HCT116 (cell line): Measurements from ENCODE around the gene TNFRSF14. TPM values are rescaled to one million over a fixed set of nuclear protein-coding genes. Genes with fewer than 3 reads are reported as not detected.

Experiments used
- ATAC-seq: fragments of 200-7000 bp; cut with Tn5 transposase; 2 replicates; pipeline ENCODE4 v1.9.1; 2020; ENCODE audit warnings: mild to moderate bottlenecking, moderate library complexity
- BruUV-seq: library from RNA; stranded (reverse); fragments of 400-500 nt; replicated peaks from 2 replicates; lab custom pipeline; 2021; lab: Mats Ljungman, UMichigan
- CTCF ChIA-PET: fragments of 300-600 bp; sonication (Branson Sonifier 250); formaldehyde crosslinking; loops from one replicate; lab custom pipeline; 2021; ENCODE audit warnings: antibody characterized with exemption; lab: Charles Lee
- POLR2A ChIA-PET: fragments of 300-600, 350-600 bp; sonication (Branson Sonifier 250); formaldehyde crosslinking; loops from one replicate; lab custom pipeline; 2021; ENCODE audit warnings: antibody characterized with exemption; lab: Charles Lee
- RAD21 ChIA-PET, 2 experiments: fragments of 300-600 bp; sonication (Branson Sonifier 250); formaldehyde crosslinking; loops; one replicate each; lab custom pipeline; 2023; ENCODE audit warnings: low total read pairs in 2 of 2; ENCODE audit not compliant: uncharacterized antibody in 2 of 2, unreplicated experiment in 2 of 2, low non-redundant PET in 1 of 2; lab: Charles Lee
- DNase-seq: peaks from one replicate; pipeline ENCODE4 v3.0.0-alpha.2; 2010; ENCODE audit warnings: low read depth, low spot score
- H2AFZ ChIP-seq: fragments of 200-600 bp; shearing (Covaris generic), sonication (generic); 2 replicates; pipeline ENCODE4 v1.6.1; 2017; ENCODE audit warnings: low read depth, mixed run types, mixed read lengths, antibody characterized with exemption, low read length; ENCODE audit not compliant: poor library complexity, severe bottlenecking
- H3K27ac ChIP-seq: 2 replicates; pipeline ENCODE4 v1.5.1; 2012; ENCODE audit warnings: low read depth, low read length
- H3K27me3 ChIP-seq: fragments of 200-600 bp; sonication (generic); 2 replicates; pipeline ENCODE4 v1.6.1; 2016; ENCODE audit warnings: mixed run types, low read length, mixed read lengths; ENCODE audit not compliant: insufficient read depth
- H3K36me3 ChIP-seq, 2 experiments: fragments of 200-500 bp in 1 of 2; fragments of 200-600 bp in 1 of 2; sonication (Bioruptor generic) in 1 of 2; sonication (generic) in 1 of 2; 2 replicates each; pipeline versions ENCODE4 v1.5.1 to v1.6.1; 2014 to 2016; ENCODE audit warnings: low read length in 2 of 2, inconsistent platforms in 1 of 2, mixed read lengths in 1 of 2, mixed run types in 1 of 2; ENCODE audit not compliant: insufficient read depth in 2 of 2, control insufficient read depth in 1 of 2
- H3K4me1 ChIP-seq, 2 experiments: fragments of 200-600 bp in 1 of 2; sonication (generic) in 1 of 2; 2 replicates each; pipeline versions ENCODE4 v1.5.1 to v1.6.1; 2012 to 2017; ENCODE audit warnings: low read length in 2 of 2, inconsistent platforms in 1 of 2, mild to moderate bottlenecking in 1 of 2, mixed read lengths in 1 of 2, mixed run types in 1 of 2, moderate library complexity in 1 of 2; ENCODE audit not compliant: insufficient read depth in 2 of 2, control insufficient read depth in 1 of 2
- H3K4me2 ChIP-seq: fragments of 200-600 bp; sonication (generic); 2 replicates; pipeline ENCODE4 v1.6.1; 2017; ENCODE audit warnings: mixed run types, low read length, mixed read lengths
- H3K4me3 ChIP-seq, 2 experiments: fragments of 200-600 bp in 1 of 2; sonication (generic) in 1 of 2; replicated peaks in 1 of 2; 2 replicates each; pipeline ENCODE4 v1.5.1; 2011 to 2016; ENCODE audit warnings: low read length in 2 of 2, control low read depth in 1 of 2, low read depth in 1 of 2, mild to moderate bottlenecking in 1 of 2, mixed read lengths in 1 of 2, mixed run types in 1 of 2
- H3K79me2 ChIP-seq: fragments of 200-600 bp; sonication (generic); 2 replicates; pipeline ENCODE4 v1.6.1; 2017; ENCODE audit warnings: mild to moderate bottlenecking, mixed run types, low read length, moderate library complexity, mixed read lengths; ENCODE audit not compliant: insufficient read depth
- H3K9ac ChIP-seq: fragments of 200-600 bp; sonication (generic); 2 replicates; pipeline ENCODE4 v1.6.1; 2016; ENCODE audit warnings: low read length, mixed read lengths
- H3K9me2 ChIP-seq: fragments of 200-600 bp; sonication (generic), shearing (Covaris generic); 2 replicates; pipeline ENCODE4 v1.6.1; 2017; ENCODE audit warnings: mixed run types, mild to moderate bottlenecking, moderate library complexity; ENCODE audit not compliant: insufficient read depth
- H3K9me3 ChIP-seq, 2 experiments: fragments of 200-500 bp in 1 of 2; fragments of 200-600 bp in 1 of 2; sonication (Bioruptor generic) in 1 of 2; sonication (generic) in 1 of 2; 2 replicates each; pipeline ENCODE4 v1.6.1; 2014 to 2017; ENCODE audit warnings: low read length in 2 of 2, mixed read lengths in 2 of 2, inconsistent platforms in 1 of 2, low read depth in 1 of 2, mild to moderate bottlenecking in 1 of 2, mixed run types in 1 of 2, moderate library complexity in 1 of 2; ENCODE audit not compliant: control insufficient read depth in 1 of 2, insufficient read depth in 1 of 2
- H4K20me1 ChIP-seq: fragments of 200-600 bp; sonication (generic), shearing (Covaris generic); 2 replicates; pipeline ENCODE4 v1.6.1; 2017; ENCODE audit warnings: mixed run types, mild to moderate bottlenecking, moderate library complexity; ENCODE audit not compliant: insufficient read depth
- CBX3 ChIP-seq: IDR thresholded peaks from 2 replicates; pipeline ENCODE4 v1.6.1; 2012; ENCODE audit warnings: low read depth
- CEBPB ChIP-seq: IDR thresholded peaks from 2 replicates; pipeline ENCODE4 v1.6.1; 2012; ENCODE audit warnings: low read depth
- EGR1 ChIP-seq: IDR thresholded peaks from 2 replicates; pipeline ENCODE4 v1.6.1; 2012; ENCODE audit warnings: low read depth
- ELF1 ChIP-seq: IDR thresholded peaks from 2 replicates; pipeline ENCODE4 v1.6.1; 2012; ENCODE audit warnings: low read depth, borderline replicate concordance
- EZH2 ChIP-seq: fragments of 200-600 bp; sonication (generic); IDR thresholded peaks from 2 replicates; pipeline ENCODE4 v1.6.1; 2017; ENCODE audit warnings: antibody characterized with exemption, mixed run types
- EZH2phosphoT487 ChIP-seq: fragments of 200-600 bp; IDR thresholded peaks from 2 replicates; pipeline ENCODE4 v1.6.1; 2018; ENCODE audit warnings: antibody characterized with exemption, borderline replicate concordance
- FOSL1 ChIP-seq: IDR thresholded peaks from 2 replicates; pipeline ENCODE4 v1.6.1; 2012; ENCODE audit warnings: low read depth
- POLR2A ChIP-seq: IDR thresholded peaks from 2 replicates; pipeline ENCODE4 v1.7.0; 2011; ENCODE audit warnings: borderline replicate concordance; ENCODE audit not compliant: insufficient read depth, insufficient read length; ENCODE audit errors: extremely low read depth
- POLR2AphosphoS5 ChIP-seq: IDR thresholded peaks from 2 replicates; pipeline ENCODE4 v1.6.1; 2011; ENCODE audit warnings: mild to moderate bottlenecking, low read depth, low read length, moderate library complexity
- RAD21 ChIP-seq: IDR thresholded peaks from 2 replicates; pipeline ENCODE4 v1.6.1; 2012; ENCODE audit warnings: low read depth, mild to moderate bottlenecking
- SIN3A ChIP-seq: IDR thresholded peaks from 2 replicates; pipeline ENCODE4 v1.6.1; 2012; ENCODE audit warnings: low read depth
- SP1 ChIP-seq: IDR thresholded peaks from 2 replicates; pipeline ENCODE4 v1.6.1; 2012; ENCODE audit warnings: low read depth
- SRF ChIP-seq: IDR thresholded peaks from 2 replicates; pipeline ENCODE4 v1.6.1; 2012; ENCODE audit warnings: low read depth
- TCF7L2 ChIP-seq: IDR thresholded peaks from 2 replicates; pipeline ENCODE4 v1.7.0; 2011; ENCODE audit warnings: borderline replicate concordance, inconsistent platforms; ENCODE audit not compliant: insufficient read depth, insufficient read length; ENCODE audit errors: extremely low read depth
- YY1 ChIP-seq: IDR thresholded peaks from 2 replicates; pipeline ENCODE4 v1.6.1; 2011; ENCODE audit warnings: low read length, low read depth, moderate library complexity, mild to moderate bottlenecking; ENCODE audit not compliant: insufficient replicate concordance; ENCODE audit errors: extremely low read depth
- ZNF274 ChIP-seq: fragments of 200-500 bp; sonication (Bioruptor generic); IDR thresholded peaks from 2 replicates; pipeline ENCODE4 v1.6.1; 2014; ENCODE audit warnings: mild to moderate bottlenecking, low read depth, low read length, inconsistent platforms
- intact Hi-C: fragments of 100-400 bp; cut with micrococcal nuclease; formaldehyde crosslinking; loops from 2 replicates; pipeline ENCODE4 v1.10.0; 2022
- total RNA-seq: library from RNA; stranded (reverse); gene quantifications from one replicate; pipeline ENCODE4 v1.2.1, GENCODE V29; 2021; ENCODE audit not compliant: unreplicated experiment
- TF ChIP-seq, protein P1 (sequence below): IDR thresholded peaks from 2 replicates; pipeline ENCODE4 v1.6.1; 2012
- TF ChIP-seq, protein P2 (sequence below): IDR thresholded peaks from 2 replicates; pipeline ENCODE4 v1.6.1; 2011; ENCODE audit warnings: mild to moderate bottlenecking, low read length, moderate library complexity; ENCODE audit not compliant: insufficient replicate concordance; ENCODE audit errors: extremely low read depth
- TF ChIP-seq, protein P3 (sequence below): IDR thresholded peaks from 2 replicates; pipeline ENCODE4 v1.6.1; 2012
- TF ChIP-seq, protein P4 (sequence below): IDR thresholded peaks from 2 replicates; pipeline ENCODE4 v1.6.1; 2012; ENCODE audit warnings: low read depth

Gene TNFRSF14
- total RNA-seq, 1 experiment from 2014 or later = 0.66 TPM

DNA sequence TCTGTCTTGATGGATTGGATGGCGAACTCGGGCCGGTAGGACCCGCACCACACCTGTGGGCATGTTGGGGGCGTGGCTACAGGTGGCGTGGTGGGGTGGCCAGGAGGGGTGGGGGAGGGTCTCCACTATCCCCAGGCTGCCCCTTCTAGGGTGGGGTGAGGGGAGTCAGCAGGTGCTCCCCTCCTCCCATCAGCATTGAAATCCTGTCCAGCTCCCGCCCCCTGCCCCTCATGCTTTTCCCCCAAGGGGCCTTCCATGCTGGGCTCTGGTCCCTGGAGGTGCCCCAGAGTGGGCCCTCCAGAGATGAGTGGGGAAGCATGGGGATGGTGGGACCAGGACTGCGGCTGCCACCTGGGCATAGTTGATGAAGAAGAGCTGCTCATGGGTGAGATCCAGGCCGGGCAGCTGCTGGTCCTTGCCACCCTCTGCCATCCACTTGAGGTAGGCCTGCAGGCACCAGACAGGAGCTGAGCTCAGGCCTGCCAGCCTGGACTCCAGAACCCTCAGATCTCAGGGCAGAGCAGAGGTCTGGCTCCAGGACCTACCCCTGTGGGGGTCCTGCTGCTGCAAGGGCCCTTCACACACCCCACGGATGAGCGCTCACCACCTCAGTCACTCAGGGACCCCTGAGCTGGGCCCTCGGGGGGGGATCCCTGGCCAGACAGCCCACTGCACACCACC, 35.5 kb downstream of the TNFRSF14 start:
- intact Hi-C loops = no loop called here
- H2AFZ ChIP-seq = no peak overlapping the region
- H3K4me2 ChIP-seq = no peak overlapping the region
- ChIA-PET POLR2A (no interaction called here), RAD21 (no interaction called here), CTCF (no interaction called here)
- no peaks in the 10 kb centered on the region for H3K9me2 ChIP-seq
- no peaks in the 10 kb centered on the region for H4K20me1 ChIP-seq
- no peaks in the 10 kb centered on the region for H3K79me2 ChIP-seq
- H3K27ac ChIP-seq = no peak overlapping the region
- no peak overlapping the region for H3K9ac ChIP-seq
- DNase-seq = no peak
- no peaks in the 10 kb centered on the region for H3K9me3 ChIP-seq
- no peak for TF ChIP-seq CEBPB
- TF ChIP-seq SP1 = no peak
- TF ChIP-seq SIN3A = no peak
- TF ChIP-seq, protein P1, sequence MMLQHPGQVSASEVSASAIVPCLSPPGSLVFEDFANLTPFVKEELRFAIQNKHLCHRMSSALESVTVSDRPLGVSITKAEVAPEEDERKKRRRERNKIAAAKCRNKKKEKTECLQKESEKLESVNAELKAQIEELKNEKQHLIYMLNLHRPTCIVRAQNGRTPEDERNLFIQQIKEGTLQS = no peak
- TF ChIP-seq, protein P2, sequence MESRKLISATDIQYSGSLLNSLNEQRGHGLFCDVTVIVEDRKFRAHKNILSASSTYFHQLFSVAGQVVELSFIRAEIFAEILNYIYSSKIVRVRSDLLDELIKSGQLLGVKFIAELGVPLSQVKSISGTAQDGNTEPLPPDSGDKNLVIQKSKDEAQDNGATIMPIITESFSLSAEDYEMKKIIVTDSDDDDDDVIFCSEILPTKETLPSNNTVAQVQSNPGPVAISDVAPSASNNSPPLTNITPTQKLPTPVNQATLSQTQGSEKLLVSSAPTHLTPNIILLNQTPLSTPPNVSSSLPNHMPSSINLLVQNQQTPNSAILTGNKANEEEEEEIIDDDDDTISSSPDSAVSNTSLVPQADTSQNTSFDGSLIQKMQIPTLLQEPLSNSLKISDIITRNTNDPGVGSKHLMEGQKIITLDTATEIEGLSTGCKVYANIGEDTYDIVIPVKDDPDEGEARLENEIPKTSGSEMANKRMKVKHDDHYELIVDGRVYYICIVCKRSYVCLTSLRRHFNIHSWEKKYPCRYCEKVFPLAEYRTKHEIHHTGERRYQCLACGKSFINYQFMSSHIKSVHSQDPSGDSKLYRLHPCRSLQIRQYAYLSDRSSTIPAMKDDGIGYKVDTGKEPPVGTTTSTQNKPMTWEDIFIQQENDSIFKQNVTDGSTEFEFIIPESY = no peak
- TF ChIP-seq, protein P3, sequence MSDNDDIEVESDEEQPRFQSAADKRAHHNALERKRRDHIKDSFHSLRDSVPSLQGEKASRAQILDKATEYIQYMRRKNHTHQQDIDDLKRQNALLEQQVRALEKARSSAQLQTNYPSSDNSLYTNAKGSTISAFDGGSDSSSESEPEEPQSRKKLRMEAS = no peak
- no peak for TF ChIP-seq EZH2phosphoT487
- TF ChIP-seq EZH2 = no peak
- TF ChIP-seq POLR2AphosphoS5 = no peak
- no peak for TF ChIP-seq EGR1
- TF ChIP-seq POLR2A = no peak
- no peak for TF ChIP-seq ZNF274
- no peak for TF ChIP-seq ELF1
- TF ChIP-seq RAD21 = no peak
- TF ChIP-seq SRF = no peak
- no peak for TF ChIP-seq TCF7L2
- TF ChIP-seq, protein P4, sequence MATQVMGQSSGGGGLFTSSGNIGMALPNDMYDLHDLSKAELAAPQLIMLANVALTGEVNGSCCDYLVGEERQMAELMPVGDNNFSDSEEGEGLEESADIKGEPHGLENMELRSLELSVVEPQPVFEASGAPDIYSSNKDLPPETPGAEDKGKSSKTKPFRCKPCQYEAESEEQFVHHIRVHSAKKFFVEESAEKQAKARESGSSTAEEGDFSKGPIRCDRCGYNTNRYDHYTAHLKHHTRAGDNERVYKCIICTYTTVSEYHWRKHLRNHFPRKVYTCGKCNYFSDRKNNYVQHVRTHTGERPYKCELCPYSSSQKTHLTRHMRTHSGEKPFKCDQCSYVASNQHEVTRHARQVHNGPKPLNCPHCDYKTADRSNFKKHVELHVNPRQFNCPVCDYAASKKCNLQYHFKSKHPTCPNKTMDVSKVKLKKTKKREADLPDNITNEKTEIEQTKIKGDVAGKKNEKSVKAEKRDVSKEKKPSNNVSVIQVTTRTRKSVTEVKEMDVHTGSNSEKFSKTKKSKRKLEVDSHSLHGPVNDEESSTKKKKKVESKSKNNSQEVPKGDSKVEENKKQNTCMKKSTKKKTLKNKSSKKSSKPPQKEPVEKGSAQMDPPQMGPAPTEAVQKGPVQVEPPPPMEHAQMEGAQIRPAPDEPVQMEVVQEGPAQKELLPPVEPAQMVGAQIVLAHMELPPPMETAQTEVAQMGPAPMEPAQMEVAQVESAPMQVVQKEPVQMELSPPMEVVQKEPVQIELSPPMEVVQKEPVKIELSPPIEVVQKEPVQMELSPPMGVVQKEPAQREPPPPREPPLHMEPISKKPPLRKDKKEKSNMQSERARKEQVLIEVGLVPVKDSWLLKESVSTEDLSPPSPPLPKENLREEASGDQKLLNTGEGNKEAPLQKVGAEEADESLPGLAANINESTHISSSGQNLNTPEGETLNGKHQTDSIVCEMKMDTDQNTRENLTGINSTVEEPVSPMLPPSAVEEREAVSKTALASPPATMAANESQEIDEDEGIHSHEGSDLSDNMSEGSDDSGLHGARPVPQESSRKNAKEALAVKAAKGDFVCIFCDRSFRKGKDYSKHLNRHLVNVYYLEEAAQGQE = no peak
- no peak for TF ChIP-seq YY1
- TF ChIP-seq FOSL1 = no peak
- no peak for TF ChIP-seq CBX3
- no peaks in the 10 kb centered on the region for H3K36me3 ChIP-seq
- H3K4me1 ChIP-seq = peaks cover 0 to 7% of the 10 kb centered on the region in 2 experiments; a peak in 1 of 4 replicates
- H3K4me3 ChIP-seq = no peak overlapping the region
- no peak for ATAC-seq
- no peaks in the 10 kb centered on the region for H3K27me3 ChIP-seq
- no TSS peak for BruUV-seq
